ENCODE measurements around the gene PITPNC1. TPM values are rescaled to one million over a fixed set of nuclear protein-coding genes. Genes with fewer than 3 reads are reported as not detected.
A peak's percentile ranks its signal among the peaks of the same experiment; 100 is the strongest.

The PITPNC1 gene
- total RNA-seq, 6 donors from 2014 or later, result 8.5 to 23.3 (median 13.7) TPM

DNA sequence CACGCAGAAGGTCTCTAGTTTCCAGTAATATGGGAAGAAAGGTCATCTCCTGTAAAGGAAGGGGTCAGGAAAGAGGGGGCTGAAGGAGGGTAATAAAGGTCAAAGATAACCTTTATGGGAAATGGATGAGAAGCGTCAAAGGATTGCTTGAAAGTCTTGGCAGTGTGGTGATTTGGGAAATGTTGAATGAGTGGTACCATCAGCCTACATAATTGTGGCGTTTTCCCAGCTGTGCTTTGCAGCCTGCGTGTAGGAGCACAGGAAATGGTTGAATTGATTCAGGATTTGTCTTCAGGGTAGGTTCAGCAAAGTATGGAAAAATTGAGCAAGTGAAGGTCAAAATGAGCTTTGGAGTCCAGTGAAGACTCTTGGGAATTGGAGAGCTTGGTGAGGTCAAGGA is 224.8 kb downstream of the PITPNC1 start:
- TF ChIP-seq POLR2AphosphoS5 (IDR thresholded peaks at IDR 0.05) (no peak), EP300 (IDR thresholded peaks at IDR 0.05) (no peak)
- WGBS, 2 donors, result 78 to 86% methylated on average over 4 of the region's 4 CpGs
- Histone ChIP-seq H3K4me1 (peaks cover 0 to 8% (median 5%) of the 10 kb centered on the region in 4 donors), H3K4me3 (no peak overlapping the region), H3K27ac (no peak overlapping the region), H3K9me3 (no peaks in the 10 kb centered on the region), H3K36me3 (no peaks in the 10 kb centered on the region), H3K27me3 (no peaks in the 10 kb centered on the region)
- DNase-seq (no peak), ATAC-seq (ENCODE audit: low FRiP score in 2 of 2) (no peak)

- DNase-seq, result no peak
- H3K4me1 ChIP-seq, result peaks cover 0 to 8% (median 5%) of the 10 kb centered on the region in 4 donors
- no peak overlapping the region for H3K27ac ChIP-seq
- H3K4me3 ChIP-seq, result no peak overlapping the region
- no peak for TF ChIP-seq CTCF (IDR thresholded peaks at IDR 0.05)
- no peak for TF ChIP-seq POLR2AphosphoS5 (IDR thresholded peaks at IDR 0.05)
- no peak for TF ChIP-seq EP300 (IDR thresholded peaks at IDR 0.05)
- TF ChIP-seq POLR2A (IDR thresholded peaks at IDR 0.05), result no peak
- no peaks in the 10 kb centered on the region for H3K27me3 ChIP-seq
- no peak for ATAC-seq (ENCODE audit: low FRiP score in 2 of 2)
- no peaks in the 10 kb centered on the region for H3K36me3 ChIP-seq
- WGBS, 2 donors, result 90 to 97% methylated on average over 4 of the region's 4 CpGs
- H3K9me3 ChIP-seq, result no peaks in the 10 kb centered on the region
Measured at GRCh38 chr17:67602444-67602843, 225.4 kb downstream of the PITPNC1 start.

DNA sequence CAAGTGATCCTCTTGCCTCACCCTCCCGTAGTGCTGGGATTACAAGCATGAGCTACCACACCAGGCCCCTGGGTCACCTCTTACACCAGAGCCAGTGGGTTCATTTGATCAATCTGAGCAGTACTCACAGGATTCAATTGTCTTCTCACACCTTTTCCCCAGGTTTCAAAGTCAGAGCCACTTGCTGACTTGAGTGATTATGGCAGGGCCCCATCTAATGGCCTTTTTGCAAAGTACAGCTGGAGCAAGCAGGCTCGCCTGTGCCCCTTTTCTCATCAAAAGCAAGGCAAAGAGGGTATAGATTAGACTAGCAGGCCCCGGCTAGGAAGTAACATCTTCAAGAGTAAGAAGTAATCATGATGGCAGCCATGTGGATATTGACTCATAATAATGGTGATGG is 225.9 kb downstream of the PITPNC1 start:
- Histone ChIP-seq H3K36me3 (no peaks in the 10 kb centered on the region), H3K4me3 (no peak overlapping the region), H3K9me3 (no peaks in the 10 kb centered on the region), H3K4me1 (peaks cover 0 to 8% (median 5%) of the 10 kb centered on the region in 4 donors), H3K27ac (no peak overlapping the region), H3K27me3 (no peaks in the 10 kb centered on the region)
- TF ChIP-seq POLR2AphosphoS5 (IDR thresholded peaks at IDR 0.05) (no peak), CTCF (IDR thresholded peaks at IDR 0.05) (peak in 3 of 6 experiments; percentile 18 to 30 (median 22))
- WGBS, 2 donors, result 78 to 82% methylated on average over 3 of the region's 3 CpGs
- ATAC-seq (ENCODE audit: low FRiP score in 2 of 2) (no peak), DNase-seq (no peak)

DNA sequence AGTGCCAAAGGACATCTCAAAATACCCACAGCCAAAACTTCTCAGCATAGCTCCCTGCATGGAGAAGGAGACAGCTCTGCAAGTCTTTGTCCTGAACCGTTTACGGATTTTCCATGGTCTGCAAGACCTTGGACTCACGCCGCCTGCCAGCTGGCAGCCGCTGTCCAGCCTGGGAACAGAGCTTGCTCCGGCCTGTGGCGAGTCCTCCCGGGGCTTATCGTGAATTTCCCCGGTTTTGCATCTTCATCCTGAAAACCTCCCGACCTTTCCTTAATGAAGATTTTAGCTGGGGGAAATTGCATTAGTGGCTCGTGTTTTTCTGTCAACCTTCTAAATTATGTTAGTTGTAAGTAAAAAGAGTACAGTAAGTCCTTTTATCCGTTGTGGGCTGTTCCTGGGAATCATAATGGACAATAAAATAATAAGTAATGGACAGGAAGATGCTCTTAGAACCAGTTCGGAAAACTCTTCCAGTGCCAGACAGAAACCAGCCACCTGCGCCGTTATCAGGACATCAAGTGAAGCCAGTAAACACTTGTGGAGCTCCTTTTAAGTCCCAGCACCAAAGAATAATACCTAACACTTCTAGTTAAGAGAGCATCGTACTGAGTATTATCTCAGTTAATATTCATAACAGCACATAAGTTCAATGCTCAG is 228.3 kb downstream of the PITPNC1 start:
- Histone ChIP-seq H3K4me1 (peaks cover 0 to 8% (median 5%) of the 10 kb centered on the region in 4 donors), H3K9me3 (no peaks in the 10 kb centered on the region), H3K27me3 (no peaks in the 10 kb centered on the region), H3K27ac (no peak overlapping the region), H3K36me3 (no peaks in the 10 kb centered on the region), H3K4me3 (no peak overlapping the region)
- ATAC-seq (ENCODE audit: low FRiP score in 2 of 2), result peak in 1 of 2 donors; percentile 53
- WGBS, 2 donors, result 68 to 74% methylated on average over 17 of the region's 17 CpGs
- no peak for TF ChIP-seq POLR2A (IDR thresholded peaks at IDR 0.05)
- TF ChIP-seq EP300 (IDR thresholded peaks at IDR 0.05), result no peak
- TF ChIP-seq POLR2AphosphoS5 (IDR thresholded peaks at IDR 0.05), result no peak
- no peak for TF ChIP-seq CTCF (IDR thresholded peaks at IDR 0.05)
- peak in 1 of 2 donors; percentile 89 for DNase-seq

DNA sequence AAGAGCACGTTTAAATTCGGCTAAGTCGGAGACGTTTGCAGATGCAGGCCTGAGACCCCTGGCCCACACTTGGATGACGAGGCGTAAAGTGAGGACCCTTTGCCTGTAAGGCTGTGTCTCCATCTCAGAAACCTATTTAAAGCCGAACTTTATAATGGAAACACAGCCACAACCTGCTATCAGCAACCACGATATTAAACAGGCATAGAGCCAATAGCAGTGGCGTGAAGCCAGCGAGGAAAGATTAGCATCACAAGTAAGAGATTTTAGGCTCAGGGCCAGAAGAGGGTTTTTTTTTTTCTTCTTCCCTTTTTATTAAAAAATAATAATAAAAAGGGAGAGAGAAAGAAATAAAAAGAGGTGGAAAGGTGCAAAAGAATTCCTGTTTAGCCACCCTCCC is 229.4 kb downstream of the PITPNC1 start:
- no peak overlapping the region for H3K4me3 ChIP-seq
- no peaks in the 10 kb centered on the region for H3K36me3 ChIP-seq
- TF ChIP-seq CTCF (IDR thresholded peaks at IDR 0.05), result no peak
- no peak for TF ChIP-seq POLR2AphosphoS5 (IDR thresholded peaks at IDR 0.05)
- no peak for TF ChIP-seq POLR2A (IDR thresholded peaks at IDR 0.05)
- TF ChIP-seq EP300 (IDR thresholded peaks at IDR 0.05), result no peak
- no peak overlapping the region for H3K27ac ChIP-seq
- no peak for DNase-seq
- ATAC-seq (ENCODE audit: low FRiP score in 2 of 2), result no peak
- WGBS, 2 donors, result 35 to 38% methylated on average over 10 of the region's 10 CpGs
- H3K9me3 ChIP-seq, result no peaks in the 10 kb centered on the region
- H3K27me3 ChIP-seq, result no peaks in the 10 kb centered on the region
- H3K4me1 ChIP-seq, result peaks cover 0 to 8% (median 5%) of the 10 kb centered on the region in 4 donors

All from upper lobe of left lung (tissue), 6 donors.